WERI-Rb-1 (cell line): ENCODE results near the gene TMEM132D.
"Not testable (repeated sequence)": the region's sequence is repeated elsewhere in the genome, so short reads cannot be mapped to it uniquely, and the experiment has no call there.

Source experiments
- DNase-seq: peaks from one replicate; pipeline ENCODE4 v3.0.0-alpha.2; 2020
- H3K27ac ChIP-seq: fragments of 250-450 bp; sonication (Bioruptor Pico); 2 replicates; pipeline ENCODE4 v1.5.1; 2020; ENCODE audit warnings: mild to moderate bottlenecking, moderate library complexity
- H3K27me3 ChIP-seq: fragments of 250-450 bp; sonication (Bioruptor Pico); 2 replicates; pipeline ENCODE4 v1.5.1; 2021; ENCODE audit warnings: mild to moderate bottlenecking, low read depth, moderate library complexity; ENCODE audit not compliant: insufficient read depth, severe bottlenecking
- H3K36me3 ChIP-seq: fragments of 250-450 bp; sonication (Bioruptor Pico); 2 replicates; pipeline ENCODE4 v1.5.1; 2020; ENCODE audit warnings: mild to moderate bottlenecking, moderate library complexity
- H3K4me3 ChIP-seq: 2 replicates; pipeline ENCODE4 v1.5.1; 2011; ENCODE audit warnings: low read depth, mild to moderate bottlenecking, control low read depth, low read length
- H3K9me3 ChIP-seq: fragments of 250-450 bp; sonication (Bioruptor Pico); 2 replicates; pipeline ENCODE4 v1.5.1; 2021; ENCODE audit warnings: mild to moderate bottlenecking, moderate library complexity; ENCODE audit not compliant: severe bottlenecking
- CTCF ChIP-seq: IDR thresholded peaks from 2 replicates; pipeline ENCODE4 v1.5.1; 2011; ENCODE audit warnings: low read depth, mild to moderate bottlenecking, control low read depth, inconsistent platforms, low read length

Gene TMEM132D

GRCh38 chr12:129902371-129903091, 1.3 kb downstream of the TMEM132D start:
- no peak for TF ChIP-seq CTCF
- DNase-seq = no peak
- Histone ChIP-seq H3K9me3 (no peaks in the 10 kb centered on the region), H3K27me3 (peaks cover 77% of the 10 kb centered on the region), H3K4me3 (no peak overlapping the region), H3K36me3 (no peaks in the 10 kb centered on the region), H3K27ac (no peak overlapping the region)

- no peak for DNase-seq
- Histone ChIP-seq H3K9me3 (no peaks in the 10 kb centered on the region), H3K27me3 (peaks cover 74% of the 10 kb centered on the region), H3K4me3 (no peak overlapping the region), H3K27ac (no peak overlapping the region), H3K36me3 (no peaks in the 10 kb centered on the region)
- no peak for TF ChIP-seq CTCF
Measured at GRCh38 chr12:129901254-129901653, 2.6 kb downstream of the TMEM132D start.

- H3K4me3 ChIP-seq = no peak overlapping the region
- no peak for DNase-seq
- TF ChIP-seq CTCF = no peak
- no peaks in the 10 kb centered on the region for H3K36me3 ChIP-seq
- H3K27ac ChIP-seq = no peak overlapping the region
- H3K27me3 ChIP-seq = peaks cover 65% of the 10 kb centered on the region
- H3K9me3 ChIP-seq = no peaks in the 10 kb centered on the region
Measured at GRCh38 chr12:129900306-129900705, 3.5 kb downstream of the TMEM132D start.

GRCh38 chr12:129899045-129899444, 4.8 kb downstream of the TMEM132D start:
- H3K27me3 ChIP-seq = peaks cover 52% of the 10 kb centered on the region
- not testable (repeated sequence) for H3K27ac ChIP-seq, H3K36me3 ChIP-seq, DNase-seq, H3K4me3 ChIP-seq, H3K9me3 ChIP-seq

GRCh38 chr12:129893691-129894090, 10.1 kb downstream of the TMEM132D start:
- Histone ChIP-seq H3K36me3 (no peaks in the 10 kb centered on the region), H3K27ac (no peak overlapping the region), H3K27me3 (peaks cover 21% of the 10 kb centered on the region), H3K9me3 (no peaks in the 10 kb centered on the region), H3K4me3 (no peak overlapping the region)
- no peak for TF ChIP-seq CTCF
- DNase-seq = no peak

- Histone ChIP-seq H3K27ac (no peak overlapping the region), H3K27me3 (peaks cover 14% of the 10 kb centered on the region), H3K9me3 (no peaks in the 10 kb centered on the region), H3K36me3 (no peaks in the 10 kb centered on the region), H3K4me3 (no peak overlapping the region)
- no peak for DNase-seq
- TF ChIP-seq CTCF = no peak
Measured at GRCh38 chr12:129887101-129887500, 16.7 kb downstream of the TMEM132D start.
